ENCODE data around the gene ALK. TPM values are rescaled to one million over a fixed set of nuclear protein-coding genes. Genes with fewer than 3 reads are reported as not detected.

Gene ALK
- total and polyA plus RNA-seq, 10 of the 15 experiments (the other 5 are each of a cell fraction or from before 2014, with no cell fraction given), result 0.11 TPM; not detected in 9

- FAIRE-seq (peak; percentile 95), ATAC-seq (peak; percentile 90), DNase-seq (ENCODE audit: low read depth, low spot score) (peak; percentile 51)
- Histone ChIP-seq H3K27me3 (replicated peaks in 1 of 2; ENCODE audit: control insufficient read depth in 2 of 2, insufficient read depth in 2 of 2, low read length in 1 of 2) (no peaks in the 10 kb centered on the region), H4K20me1 (ENCODE audit: control insufficient read depth, insufficient read depth) (no peaks in the 10 kb centered on the region), H2AFZ (ENCODE audit: control insufficient read depth, low read depth, low read length) (peak overlapping the region; percentile 46), H3K27ac (ENCODE audit: control insufficient read depth, insufficient read depth) (peak overlapping the region; percentile 43; the same call in 1 of the 2 replicates), H3K9ac (ENCODE audit: control insufficient read depth, insufficient read depth, low read length) (no peak overlapping the region), H3K79me2 (ENCODE audit: control insufficient read depth, insufficient read depth, low read length) (no peaks in the 10 kb centered on the region), H3K9me3 (replicated peaks; ENCODE audit: control insufficient read depth, insufficient read depth, low read length) (peaks cover 10% of the 10 kb centered on the region; the same call in 2 of the 3 replicates), H3K4me3 (peak overlapping the region; percentile 12; the same call in 1 of the 2 replicates), H3K4me2 (ENCODE audit: control insufficient read depth, insufficient read depth) (peak overlapping the region; percentile 86), H3K4me1 (ENCODE audit: control insufficient read depth, insufficient read depth, low read length) (peaks cover 44% of the 10 kb centered on the region), H3K36me3 (ENCODE audit: control insufficient read depth in 2 of 2, insufficient read depth in 2 of 2, low read length in 1 of 2) (no peaks in the 10 kb centered on the region)
- ChIA-PET CTCF (no interaction called here), RAD21 (ENCODE audit: unreplicated experiment) (no interaction called here), POLR2A (no interaction called here), SMC1A (ENCODE audit: uncharacterized antibody, unreplicated experiment) (no interaction called here)
- BruUV-seq (replicated peaks), result no TSS peak
- in situ Hi-C loops (cut with MboI), result no loop called here
- under 1% methylated on average over 18 of the region's 18 CpGs for WGBS (ENCODE audit: insufficient coverage, insufficient replicate concordance, low lambda C conversion rate, missing lambda C conversion rate)
- intact Hi-C loops (cut with micrococcal nuclease; ENCODE audit: unreplicated experiment), result loop anchor here (10.0 kb wide), 2 partner anchors 270 to 410 kb away; no protein-coding TSS in a partner anchor
- TF ChIP-seq NFIC (IDR thresholded peaks at IDR 0.05; ENCODE audit: low read depth, low read length), result peak; percentile 67; the same call in 1 of the 2 replicates
- TF ChIP-seq, protein P1, sequence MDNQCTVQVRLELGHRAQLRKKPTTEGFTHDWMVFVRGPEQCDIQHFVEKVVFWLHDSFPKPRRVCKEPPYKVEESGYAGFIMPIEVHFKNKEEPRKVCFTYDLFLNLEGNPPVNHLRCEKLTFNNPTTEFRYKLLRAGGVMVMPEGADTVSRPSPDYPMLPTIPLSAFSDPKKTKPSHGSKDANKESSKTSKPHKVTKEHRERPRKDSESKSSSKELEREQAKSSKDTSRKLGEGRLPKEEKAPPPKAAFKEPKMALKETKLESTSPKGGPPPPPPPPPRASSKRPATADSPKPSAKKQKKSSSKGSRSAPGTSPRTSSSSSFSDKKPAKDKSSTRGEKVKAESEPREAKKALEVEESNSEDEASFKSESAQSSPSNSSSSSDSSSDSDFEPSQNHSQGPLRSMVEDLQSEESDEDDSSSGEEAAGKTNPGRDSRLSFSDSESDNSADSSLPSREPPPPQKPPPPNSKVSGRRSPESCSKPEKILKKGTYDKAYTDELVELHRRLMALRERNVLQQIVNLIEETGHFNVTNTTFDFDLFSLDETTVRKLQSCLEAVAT (IDR thresholded peaks at IDR 0.05), result no peak
- peak; percentile 70; the same call in 1 of the 3 replicates for TF ChIP-seq POU2F2 (IDR thresholded peaks at IDR 0.05; ENCODE audit: borderline replicate concordance, low read depth, low read length)
- TF ChIP-seq, protein P2, sequence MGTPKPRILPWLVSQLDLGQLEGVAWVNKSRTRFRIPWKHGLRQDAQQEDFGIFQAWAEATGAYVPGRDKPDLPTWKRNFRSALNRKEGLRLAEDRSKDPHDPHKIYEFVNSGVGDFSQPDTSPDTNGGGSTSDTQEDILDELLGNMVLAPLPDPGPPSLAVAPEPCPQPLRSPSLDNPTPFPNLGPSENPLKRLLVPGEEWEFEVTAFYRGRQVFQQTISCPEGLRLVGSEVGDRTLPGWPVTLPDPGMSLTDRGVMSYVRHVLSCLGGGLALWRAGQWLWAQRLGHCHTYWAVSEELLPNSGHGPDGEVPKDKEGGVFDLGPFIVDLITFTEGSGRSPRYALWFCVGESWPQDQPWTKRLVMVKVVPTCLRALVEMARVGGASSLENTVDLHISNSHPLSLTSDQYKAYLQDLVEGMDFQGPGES (IDR thresholded peaks at IDR 0.05), result no peak
- TF ChIP-seq IKZF2 (IDR thresholded peaks at IDR 0.05), result no peak
- TF ChIP-seq ZBED1 (IDR thresholded peaks at IDR 0.05; ENCODE audit: borderline replicate concordance), result no peak
- peak; percentile 80 for TF ChIP-seq JUNB (IDR thresholded peaks at IDR 0.05)
- TF ChIP-seq ZNF384 (IDR thresholded peaks at IDR 0.05; ENCODE audit: borderline replicate concordance, low read depth, low read length), result no peak
- peak; percentile 66; the same call in 1 of the 2 replicates for TF ChIP-seq CREB1 (IDR thresholded peaks at IDR 0.05; ENCODE audit: low read depth)
- no peak for TF ChIP-seq RBBP5 (conservative IDR thresholded peaks at IDR 0.05)
- peak; percentile 86 for TF ChIP-seq RUNX3 (IDR thresholded peaks at IDR 0.05; ENCODE audit: low read length)
- TF ChIP-seq PAX5 (IDR thresholded peaks at IDR 0.05; ENCODE audit: borderline replicate concordance, low read depth, low read length), result no peak
- 0 out of 4 replicates have a peak, but pooled peaks of 1 of the 2 experiments have one; percentile 8 for TF ChIP-seq CEBPB (IDR thresholded peaks at IDR 0.05; ENCODE audit: borderline replicate concordance in 1 of 2, low read depth in 2 of 2, low read length in 2 of 2)
- TF ChIP-seq MEF2A (IDR thresholded peaks at IDR 0.05; ENCODE audit: insufficient read depth, low read depth, low read length), result no peak
- TF ChIP-seq TAF1 (IDR thresholded peaks at IDR 0.05; ENCODE audit: borderline replicate concordance, low read depth, low read length), result no peak
- no peak for TF ChIP-seq SIX5 (IDR thresholded peaks at IDR 0.05; ENCODE audit: low read depth, low read length, severe bottlenecking)
- peak; percentile 59; the same call in 1 of the 2 replicates for TF ChIP-seq FOXM1 (IDR thresholded peaks at IDR 0.05; ENCODE audit: low read depth, low read length)
- TF ChIP-seq ZZZ3 (IDR thresholded peaks at IDR 0.05; ENCODE audit: control insufficient read depth, insufficient read length, low read depth), result no peak
- no peak for TF ChIP-seq NR2F1 (conservative IDR thresholded peaks at IDR 0.05)
- no peak for TF ChIP-seq POLR2A (IDR thresholded peaks at IDR 0.05; ENCODE audit: low read depth, low read length)
- peak in 2 of 3 experiments; percentile 27 to 29; a peak in 3 of 6 replicates for TF ChIP-seq CTCF (IDR thresholded peaks at IDR 0.05 in 2 of 3, conservative IDR thresholded peaks at IDR 0.05 in 1 of 3; ENCODE audit: control insufficient read depth in 2 of 3, extremely low read depth in 1 of 3, insufficient read depth in 1 of 3, low read depth in 3 of 3, low read length in 3 of 3)
- 0 out of 2 replicates have a peak, but pooled peaks have one; percentile 7 for TF ChIP-seq BCL11A (IDR thresholded peaks at IDR 0.05; ENCODE audit: low read depth, low read length)
These were observed 606.4 kb downstream of the ALK start for GRCh38 chr2:29314816-29315571.

All from GM12878 (cell line).